CD4-positive, alpha-beta T cell treated with Interleukin-17A for 4 hours (primary cell): ENCODE measurements around the gene PRCD.
A peak's percentile ranks its signal among the peaks of the same experiment; 100 is the strongest.
"Not testable (repeated sequence)": the region's sequence is repeated elsewhere in the genome, so short reads cannot be mapped to it uniquely, and the experiment has no call there.

Experiments
- DNase-seq: peaks from one replicate; pipeline ENCODE4 v3.0.0-alpha.2; 2020; ENCODE audit warnings: mixed read lengths

PRCD gene

DNA sequence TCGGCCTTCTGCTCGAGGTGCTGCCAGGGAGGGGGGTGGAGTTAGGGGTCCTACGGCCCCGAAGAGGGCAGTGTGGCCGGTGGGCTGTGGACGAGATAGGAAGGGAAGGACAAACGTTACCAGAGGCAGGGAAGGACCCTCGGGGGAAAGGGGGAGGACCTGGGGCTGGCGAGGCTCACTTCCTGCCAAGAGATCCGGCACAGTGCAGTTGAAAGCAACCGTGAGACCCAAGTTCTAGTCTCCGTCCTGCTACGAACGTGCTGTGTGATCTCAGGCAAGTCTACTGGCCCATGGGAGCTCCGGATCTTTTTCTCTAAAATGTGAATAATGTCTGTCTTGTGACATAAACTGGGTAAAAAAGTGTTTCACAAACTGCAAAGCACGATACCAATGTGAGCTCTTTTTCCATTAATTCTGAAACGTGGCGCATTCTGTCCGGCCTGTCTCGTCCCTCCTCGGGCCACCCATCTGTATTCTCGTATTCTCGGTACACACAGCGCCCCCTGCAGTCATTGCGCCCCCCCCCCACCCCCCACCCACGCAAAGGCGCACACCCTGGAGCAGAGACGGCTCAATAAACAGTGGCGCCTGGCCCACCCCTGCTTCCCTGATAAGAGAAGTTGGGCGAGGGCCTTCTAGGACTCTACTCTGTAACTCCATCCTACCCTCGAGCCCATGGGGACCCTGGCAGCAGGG, 11.2 kb upstream of the PRCD start:
- peak; percentile 29 for DNase-seq

DNA sequence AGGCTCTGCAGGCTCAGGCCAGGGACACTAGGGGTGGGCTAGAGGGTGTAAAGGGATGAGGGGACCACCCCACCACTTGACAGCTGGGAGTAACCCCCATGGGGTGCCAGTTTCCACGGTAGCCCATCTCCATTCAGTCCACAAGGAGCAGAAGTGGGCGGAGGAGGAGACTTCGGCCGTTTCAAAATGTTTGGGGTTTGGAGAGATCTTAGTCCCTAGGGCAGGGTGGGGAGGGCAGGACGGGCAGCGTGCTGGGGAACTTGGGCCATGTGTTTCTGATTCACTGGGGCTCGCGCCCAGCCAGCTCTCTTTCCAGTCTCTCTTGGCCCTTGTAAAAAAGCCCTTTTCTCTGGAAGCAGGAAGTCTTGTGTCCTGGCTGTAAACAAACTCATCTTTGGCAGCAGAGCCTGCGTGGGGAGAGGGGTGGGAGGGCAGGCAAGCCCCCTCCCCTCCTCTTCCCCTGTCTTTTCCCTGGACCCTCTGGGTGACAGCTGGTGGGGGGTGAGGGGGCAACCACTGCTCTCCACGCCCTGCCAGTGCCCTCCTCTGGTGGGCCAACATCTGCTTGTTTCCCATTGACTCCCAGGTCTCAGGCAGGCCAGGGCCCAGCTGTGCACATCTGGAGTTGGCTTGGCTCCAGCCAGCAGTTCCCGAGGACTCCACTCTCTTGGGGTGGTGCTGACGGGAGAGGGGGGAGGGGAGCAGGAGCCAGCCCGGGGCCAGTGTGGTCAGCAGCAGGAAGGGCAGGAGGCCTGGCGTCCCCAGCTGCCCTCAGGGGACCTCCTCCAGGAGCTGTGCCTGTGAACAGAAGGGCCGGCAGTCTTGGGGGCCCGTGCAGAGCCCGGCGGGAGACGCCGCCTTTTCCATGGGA, 10.4 kb upstream of the PRCD start:
- DNase-seq = no peak

DNA sequence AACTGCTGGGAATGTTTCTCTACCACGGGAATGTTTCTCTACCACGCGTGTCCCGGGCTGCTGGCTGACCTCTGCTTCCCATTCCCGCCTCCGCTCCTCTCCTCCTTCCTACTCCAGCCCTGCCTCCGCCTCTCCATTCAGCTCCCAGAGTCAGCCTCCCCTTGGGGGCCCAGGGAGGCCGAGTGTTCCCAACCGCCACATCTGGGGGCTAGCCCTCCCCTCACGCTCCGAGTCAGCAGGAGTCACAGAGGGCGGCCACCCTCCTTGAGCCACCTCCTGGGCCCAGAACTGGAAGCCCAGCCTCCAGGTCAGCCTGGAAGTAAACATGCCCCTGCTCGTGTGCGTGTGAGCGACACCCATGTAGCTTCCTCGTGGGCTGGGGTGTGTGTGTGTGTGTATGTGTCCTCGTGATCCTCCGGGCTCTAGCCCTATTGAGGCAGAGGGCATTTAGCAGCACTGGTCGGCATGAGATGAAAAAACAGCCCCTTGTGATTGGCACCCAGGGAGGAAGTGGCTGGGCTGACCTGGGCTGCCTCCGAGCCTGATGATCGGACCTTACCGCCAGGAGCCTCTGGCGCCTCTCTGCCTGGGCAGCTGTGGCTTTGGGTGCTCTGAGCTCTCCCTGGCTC, 9.6 kb upstream of the PRCD start:
- no peak for DNase-seq

DNA sequence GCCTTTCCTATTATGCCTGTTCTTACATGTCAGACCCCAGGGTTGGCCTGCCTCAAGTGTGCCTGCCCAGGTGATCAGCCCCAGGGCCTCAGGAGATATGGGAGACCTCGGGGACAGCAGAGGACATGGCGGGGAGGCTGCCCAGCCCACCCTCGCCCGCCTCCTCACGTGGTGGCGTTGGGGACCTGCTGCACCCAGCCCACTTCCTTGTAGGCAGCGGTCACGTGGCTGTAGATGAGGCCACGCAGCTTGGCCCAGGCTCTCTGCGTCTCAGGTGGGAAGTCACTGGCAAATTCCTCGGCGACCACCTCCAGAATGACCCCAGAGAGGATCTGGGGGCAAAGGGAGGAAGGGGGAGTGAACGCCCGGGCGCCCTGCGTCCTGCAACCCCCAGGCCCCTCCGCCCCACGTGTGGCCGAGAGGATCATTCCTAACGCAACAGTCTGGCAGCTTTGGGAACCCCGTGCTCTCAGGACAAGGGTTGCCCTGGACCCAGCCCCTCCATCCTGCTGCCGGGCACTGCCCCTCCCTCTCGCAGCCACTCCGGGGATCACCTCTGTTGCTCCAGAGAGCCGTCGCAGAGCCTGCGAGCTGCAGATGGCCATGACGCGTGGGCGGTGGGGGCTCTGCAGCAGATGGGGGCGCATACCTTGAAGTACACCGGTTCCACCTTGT, 8.9 kb upstream of the PRCD start:
- no peak for DNase-seq

DNA sequence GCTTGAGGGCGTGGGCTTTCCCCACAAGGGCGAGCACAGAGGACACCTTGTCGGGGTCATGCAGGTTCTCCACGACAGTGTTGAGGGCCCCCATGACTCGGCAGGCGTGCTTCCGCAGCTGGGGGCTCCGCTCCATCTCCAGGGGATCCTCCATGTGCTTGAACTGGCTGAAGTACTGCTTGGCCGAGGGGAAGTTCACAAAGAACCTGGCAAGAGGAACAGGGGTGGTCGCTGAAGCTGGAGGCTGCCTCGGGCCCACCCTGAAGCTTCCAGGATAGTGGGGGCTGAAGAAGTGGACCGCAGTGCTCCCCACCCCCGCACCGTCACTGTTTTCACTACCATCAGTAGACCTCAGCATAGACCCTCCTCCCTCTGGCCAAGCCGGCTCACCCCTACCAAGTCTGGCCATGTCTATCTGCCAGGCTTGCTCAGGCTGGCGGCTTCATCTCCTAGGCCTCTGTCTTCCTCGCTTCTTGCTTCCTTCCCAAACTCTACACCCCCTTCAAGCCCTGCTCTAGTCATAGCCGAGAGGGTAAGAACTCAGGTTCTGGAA, 8.3 kb upstream of the PRCD start:
- no peak for DNase-seq

DNA sequence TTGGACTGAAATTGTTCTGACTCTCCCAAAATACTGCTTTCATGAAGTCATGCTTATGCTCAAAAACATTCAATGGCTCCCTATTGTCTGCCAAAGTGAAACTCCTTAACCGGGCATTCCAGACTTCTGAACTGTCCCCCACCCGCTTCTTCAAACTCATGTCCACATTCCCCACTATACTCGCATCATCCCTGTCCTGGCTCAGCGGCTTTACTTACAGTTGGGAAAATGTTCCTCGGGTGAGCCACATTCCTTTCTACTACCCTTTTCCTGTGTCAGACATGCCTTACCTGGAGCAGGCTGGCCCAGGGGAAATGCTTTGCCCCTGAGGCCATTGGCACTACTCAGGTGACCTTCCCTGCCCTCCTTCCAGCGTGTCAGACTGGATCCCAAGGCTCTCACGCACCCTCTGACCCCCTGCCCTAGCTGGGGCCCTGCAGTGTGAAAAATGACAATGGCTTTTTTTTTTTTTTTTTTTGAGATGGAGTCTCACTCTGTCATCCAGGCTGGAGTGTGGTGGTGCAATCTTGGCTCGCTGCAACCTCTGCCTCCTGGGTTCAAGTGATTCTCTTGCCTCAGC, 7.7 kb upstream of the PRCD start:
- no peak for DNase-seq

DNA sequence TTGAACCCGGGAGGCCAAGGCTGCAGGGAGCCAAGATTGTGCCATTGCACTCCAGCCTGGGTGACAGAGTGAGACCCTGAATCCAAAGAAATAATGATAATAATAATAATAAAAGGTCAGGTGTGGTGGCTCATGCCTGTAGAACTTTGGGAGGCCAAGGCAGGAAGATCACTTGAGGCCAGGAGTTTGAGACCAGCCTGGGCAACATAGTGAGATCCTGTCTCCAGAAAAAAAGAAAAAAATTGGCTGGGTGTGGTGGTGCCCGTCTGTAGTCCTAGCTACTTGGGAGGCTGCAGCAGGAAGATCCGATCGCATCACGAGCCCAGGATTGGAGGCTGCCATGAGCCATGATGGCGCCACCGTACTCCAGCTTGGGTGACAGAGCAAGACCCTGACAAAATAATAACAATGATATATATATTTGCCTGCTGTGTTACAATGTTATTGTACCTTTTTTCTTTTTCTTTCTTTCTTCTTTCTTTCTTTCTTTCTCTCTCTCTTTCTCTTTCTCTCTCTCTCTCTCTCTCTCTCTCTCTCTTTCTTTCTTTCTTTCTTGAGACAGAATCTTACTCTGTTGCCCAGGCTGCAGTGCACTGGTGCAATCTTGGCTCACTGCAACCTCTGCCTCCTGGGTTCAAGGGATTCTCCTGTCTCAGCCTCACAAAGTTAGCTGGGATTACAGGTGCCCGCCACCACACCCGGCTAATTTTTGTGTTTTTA, 6.0 kb upstream of the PRCD start:
- DNase-seq = not testable (repeated sequence)

DNA sequence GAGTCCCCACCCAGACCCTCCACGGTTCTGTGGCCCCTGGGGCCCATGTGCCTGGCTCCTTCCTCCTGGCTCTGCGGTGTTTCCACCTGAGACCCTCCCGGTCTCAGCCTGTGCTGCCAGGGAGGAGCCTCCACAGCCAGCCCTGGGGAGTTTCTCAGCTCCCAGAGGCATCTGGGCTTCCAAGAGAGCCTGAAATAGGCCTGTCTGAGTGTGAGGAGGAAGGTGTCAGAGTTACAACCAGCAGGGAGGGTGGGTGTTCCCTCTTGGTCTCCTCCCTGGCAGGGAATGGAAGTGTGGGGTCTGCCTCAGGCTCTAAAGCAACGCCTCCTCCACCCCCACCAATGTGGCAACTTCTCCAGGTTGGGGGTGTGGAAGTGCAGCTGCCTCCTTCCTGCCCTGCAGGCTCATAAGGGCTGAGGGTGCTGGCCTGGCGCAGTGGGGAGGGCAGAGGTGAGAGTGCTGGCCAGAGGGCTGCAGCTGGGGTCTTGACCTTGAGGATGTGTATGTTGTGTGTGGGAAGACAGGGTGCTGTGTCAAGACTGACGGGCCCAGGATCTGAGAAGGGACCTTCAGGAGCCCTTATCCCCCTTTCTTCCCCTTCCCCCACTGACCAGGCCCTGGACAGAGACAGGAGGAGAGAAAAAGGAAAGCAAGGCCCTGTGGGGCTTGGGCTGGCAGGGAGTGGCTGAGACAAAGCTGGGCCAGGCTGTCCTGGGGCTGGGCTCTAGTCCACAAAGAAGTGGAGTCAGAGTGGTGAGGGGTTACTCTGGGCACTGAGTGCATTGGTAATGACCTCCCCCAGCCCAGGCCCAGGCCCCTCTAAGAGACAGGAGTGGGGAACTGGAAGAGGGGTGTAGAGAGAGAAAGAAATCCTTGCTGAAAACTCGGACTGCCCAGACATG, 4.8 kb upstream of the PRCD start:
- no peak for DNase-seq

DNA sequence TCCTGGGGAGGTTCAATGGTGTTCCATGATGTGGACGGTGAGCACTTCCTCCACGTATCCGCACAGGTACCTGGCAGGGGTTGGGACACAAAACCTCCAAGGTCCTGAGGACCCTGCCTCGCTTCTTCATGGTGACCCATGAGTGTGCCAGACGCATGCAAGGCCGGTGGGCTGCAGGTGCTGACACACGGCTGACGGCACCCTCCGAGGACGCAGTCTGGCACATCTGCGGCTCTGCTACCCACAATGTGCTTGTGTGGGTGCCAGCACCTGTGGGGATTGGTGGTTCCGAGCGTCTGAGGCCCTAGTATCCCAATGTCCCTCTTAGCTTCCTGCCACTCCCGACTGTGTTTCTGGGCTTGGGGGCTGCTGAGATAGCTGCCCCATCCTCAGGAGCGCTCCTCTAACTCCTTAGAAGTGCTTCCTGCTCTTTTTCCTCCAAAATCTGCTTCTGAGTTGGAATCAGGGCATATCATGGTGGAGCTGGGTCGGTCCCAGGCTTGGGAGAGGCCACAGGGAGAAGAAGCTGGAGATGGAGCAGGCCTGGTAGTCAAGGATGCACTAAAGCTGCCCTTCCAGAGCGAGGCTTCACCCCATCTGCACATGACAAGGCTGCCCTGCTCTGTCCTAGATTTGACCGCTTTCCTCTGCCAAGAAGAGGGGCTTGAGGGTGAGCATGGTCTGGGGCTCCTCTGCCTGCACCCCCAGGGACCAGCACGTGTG, 3.9 kb upstream of the PRCD start:
- DNase-seq = no peak

DNA sequence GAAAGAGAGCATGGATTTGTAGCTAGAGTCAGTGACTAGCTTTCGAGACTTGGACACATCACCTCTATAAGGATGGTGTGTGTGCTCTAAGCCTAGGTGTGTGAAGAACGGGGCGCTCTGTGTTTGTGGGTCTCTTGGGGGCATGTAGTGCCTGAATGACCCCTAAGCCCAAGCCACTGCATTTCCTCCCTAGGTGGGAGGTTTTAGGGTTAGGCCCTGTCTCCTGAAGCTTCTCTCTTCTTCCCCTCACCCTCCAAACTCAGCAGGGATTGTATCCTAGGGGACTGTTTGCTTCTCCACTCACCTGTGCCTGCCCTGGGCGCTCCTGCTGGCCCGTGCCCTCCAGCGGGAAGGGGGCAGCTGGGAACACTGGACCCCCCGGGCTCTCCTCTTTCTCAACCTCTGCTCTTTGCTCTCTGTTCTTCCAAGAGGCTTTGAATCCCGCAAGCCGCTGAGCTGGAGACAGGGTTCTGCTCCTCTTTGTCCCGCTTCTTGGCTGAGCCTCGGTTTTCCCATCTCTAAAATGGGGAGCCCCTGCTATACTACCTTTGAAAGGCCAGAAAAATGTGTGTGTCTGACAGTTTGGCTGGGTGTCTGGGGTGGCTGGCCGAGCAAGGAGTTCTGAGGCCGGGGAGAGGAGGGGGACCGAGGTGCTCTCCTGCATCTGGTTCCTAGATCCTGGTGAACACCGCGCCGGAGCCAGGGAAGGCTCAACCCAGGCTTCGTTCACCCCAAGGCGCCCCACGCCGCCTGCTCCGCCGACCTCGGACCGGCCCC, 3.1 kb upstream of the PRCD start:
- no peak for DNase-seq

DNA sequence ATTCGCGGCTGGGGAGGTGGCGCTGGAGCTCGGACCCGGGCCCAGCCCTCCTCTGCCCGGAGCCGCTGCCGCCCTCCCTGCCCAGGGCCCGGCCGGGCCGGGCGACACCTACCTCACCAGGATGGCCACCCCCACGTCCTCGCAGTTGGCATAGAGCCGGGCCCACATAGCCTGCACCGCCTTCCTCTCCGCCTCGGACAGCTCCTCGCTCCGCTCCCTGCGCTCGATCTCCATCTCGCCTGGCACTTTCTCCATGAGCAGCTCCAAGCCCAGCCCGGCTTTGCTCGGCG, 2.6 kb upstream of the PRCD start:
- DNase-seq = no peak

DNA sequence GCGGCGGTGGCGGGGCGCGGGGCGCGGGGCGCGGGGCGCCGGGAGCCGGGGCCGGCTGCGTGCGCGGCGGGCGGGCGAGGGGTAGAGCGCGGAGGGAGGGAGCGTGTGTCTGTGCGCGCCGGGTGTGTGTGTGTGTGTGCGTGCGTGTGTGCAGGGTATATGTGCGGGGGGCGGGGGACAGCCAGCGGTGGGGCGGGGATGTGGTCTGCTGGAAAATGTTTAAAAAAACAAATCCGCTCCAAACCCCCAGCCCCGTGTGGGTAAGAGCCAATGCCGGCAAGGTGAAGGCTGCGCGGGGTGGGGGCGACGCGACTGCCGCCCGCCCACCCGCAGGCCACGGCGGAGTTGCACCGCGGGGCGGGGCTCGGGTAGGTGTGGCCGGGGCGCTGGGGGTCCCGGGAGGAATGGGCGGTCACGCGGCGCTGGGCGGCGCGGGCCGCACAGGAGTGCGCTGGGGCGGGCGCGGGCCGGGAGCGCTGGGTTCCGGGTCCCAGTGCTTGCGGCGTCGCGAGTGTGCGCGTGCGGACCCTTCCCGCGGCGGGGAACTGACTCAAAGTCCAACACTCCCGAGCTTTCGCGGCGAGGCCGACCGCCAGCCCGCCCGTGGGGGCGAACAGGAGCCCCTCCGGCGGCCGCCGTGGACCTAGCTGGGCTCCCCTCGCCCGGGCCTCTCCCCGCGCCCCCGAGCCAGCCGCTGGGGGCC, 2.1 kb upstream of the PRCD start, which contains the start of gene CYGB:
Gene CYGB (minus strand): TSS at position 132 of the 703 bp plus-strand sequence. CDS start 167 bp downstream, outside the sequence.
- no peak for DNase-seq

DNA sequence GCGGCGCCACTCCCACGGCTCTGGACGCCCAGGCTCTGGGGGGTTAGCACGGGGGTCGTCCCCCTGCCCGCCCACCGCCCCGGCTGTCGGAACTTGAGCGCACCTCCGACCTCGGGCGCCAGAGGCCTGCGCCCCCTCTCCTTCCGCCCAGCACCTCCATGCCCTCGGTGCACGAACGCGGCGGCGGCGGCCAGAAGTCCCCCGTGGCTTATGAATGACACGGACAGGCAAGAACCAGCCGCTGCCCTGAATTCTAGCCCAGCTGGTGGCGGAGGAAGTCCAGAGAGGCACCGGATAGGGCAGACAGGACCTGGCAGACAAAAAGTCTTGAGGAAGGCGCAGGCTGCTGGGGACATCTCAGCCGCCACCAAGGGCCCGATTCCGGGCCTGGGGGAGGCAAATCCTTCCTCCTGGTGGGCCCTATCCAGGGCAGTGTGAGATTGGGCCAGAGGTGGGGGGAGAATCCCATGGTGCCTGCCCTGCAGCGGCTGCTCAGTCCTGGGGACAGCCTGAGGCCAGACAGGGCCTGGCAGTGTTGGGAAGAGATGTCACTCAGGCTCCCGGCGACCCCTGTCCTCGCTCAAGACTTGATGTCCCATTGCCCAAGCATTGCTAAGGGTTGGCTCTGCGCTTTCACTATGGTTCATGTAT, 1.4 kb upstream of the PRCD start:
- DNase-seq = no peak

DNA sequence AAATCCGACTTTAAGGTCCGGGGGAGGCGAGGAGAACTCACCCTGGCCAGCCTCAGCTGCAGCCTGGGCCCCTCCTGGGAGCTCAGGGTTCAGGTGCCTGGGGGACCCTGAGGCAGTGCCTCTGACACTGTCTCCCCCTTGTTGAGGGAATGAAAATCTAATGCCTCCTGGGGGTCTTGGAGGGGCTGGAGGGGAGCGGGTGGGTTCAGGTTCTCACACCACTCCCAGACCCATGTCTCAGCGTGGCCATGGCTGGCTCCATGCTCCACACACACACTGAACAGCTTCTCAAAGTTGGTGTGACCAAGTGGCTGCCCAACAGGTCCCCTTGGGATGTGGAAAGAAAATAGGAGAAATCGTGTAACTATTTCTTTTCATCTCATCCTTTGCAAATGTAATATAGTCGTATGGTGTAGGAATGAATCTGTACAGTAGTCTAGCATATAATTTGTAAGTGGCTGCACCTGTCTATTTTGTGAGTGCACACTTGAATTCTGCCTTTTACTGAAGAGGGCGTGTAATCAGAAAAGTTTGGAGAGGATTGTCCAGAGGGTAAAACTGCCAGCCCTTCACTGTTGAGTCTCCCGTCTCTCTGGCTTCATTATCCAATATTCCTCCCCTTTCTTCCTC, 788 bp upstream of the PRCD start:
- DNase-seq = no peak

DNA sequence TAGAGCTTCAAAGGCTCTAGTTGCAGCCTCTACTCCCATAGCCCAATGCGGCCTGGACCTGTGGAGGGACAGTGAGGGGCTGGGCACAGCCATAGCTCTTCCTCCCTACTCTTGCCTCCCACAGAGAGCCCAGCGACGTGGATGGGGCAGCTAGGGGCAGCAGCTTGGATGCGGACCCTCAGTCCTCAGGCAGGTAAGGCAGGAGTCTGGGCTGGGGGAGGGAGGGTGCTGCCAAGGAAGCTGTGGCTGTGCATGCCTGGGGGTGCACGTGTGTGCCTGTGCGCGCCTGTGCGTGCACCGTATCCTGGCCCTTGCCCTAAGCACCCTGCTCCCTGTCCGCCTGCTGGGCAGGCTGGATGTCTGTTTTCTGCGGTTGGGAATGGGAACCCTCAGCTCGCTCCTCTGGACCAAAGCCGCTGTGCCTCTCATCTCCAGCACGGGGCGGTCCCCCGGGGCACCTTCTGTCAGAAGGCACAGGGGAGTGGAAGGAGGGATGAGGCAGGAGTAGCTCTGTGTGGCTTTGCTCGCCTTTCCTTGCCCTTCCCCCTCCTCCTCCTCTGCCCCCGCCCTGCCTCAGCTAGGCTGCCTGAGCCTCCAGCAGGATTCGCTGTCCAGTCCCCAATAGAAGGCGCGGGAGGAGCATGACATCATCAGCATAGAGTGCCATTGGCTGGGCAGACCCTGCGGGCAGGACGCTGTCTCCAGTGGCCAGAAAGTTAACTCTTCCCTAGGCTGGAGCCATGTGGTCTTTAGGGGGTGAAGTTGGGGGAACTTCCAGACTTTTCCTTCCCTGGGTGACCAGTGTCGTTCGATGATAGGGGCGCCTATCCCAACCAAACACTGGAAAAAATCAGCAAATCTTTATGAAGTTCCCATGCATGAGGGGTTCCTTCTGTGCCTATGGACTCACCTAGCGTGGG, 797 bp downstream of the PRCD start:
- DNase-seq = peak; percentile 39

DNA sequence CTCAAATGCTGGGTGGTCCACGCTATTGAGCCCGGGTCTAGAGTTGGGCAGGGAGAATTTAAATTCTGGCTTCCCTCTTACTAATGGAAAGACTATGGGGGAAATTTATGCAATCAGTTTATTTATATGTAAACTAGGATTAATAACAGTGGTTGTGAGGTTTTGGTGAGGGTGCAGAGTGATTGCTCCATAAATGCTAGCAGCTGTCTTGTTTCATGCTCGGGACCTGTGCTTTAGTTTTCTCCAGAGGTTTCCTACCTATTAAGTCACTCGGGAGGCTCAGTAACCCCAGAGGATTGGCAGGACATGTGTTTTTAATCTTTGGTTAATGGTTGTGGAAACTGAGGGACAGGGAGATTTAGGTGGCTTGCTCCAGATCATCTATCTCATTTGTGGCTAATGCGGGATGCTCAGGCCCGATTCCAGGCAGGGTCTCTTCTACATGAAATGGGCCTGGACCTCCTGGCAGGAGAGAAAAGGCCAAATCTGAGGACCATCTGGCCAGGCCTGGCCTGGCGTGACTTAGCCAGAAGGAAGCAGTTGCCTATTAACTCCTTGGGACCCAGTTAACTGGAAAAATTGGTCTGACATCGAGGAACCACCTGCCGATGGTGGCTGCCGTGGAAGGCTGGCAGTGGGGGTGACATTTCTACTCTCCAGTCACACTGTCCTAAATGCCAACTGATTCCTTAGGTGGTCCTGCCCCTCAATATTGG, 2.1 kb downstream of the PRCD start:
- DNase-seq = no peak
